SH-SY5Y (cell line): ENCODE data around the gene SASH3.

ENCODE experiments used
- GATA2 ChIP-seq: IDR thresholded peaks from 2 replicates; pipeline ENCODE4 v1.6.1; 2011; ENCODE audit warnings: mild to moderate bottlenecking, low read depth, low read length
- GATA3 ChIP-seq: IDR thresholded peaks from 2 replicates; pipeline ENCODE4 v1.6.1; 2011; ENCODE audit warnings: low read depth, mild to moderate bottlenecking, low read length, moderate library complexity

DNA sequence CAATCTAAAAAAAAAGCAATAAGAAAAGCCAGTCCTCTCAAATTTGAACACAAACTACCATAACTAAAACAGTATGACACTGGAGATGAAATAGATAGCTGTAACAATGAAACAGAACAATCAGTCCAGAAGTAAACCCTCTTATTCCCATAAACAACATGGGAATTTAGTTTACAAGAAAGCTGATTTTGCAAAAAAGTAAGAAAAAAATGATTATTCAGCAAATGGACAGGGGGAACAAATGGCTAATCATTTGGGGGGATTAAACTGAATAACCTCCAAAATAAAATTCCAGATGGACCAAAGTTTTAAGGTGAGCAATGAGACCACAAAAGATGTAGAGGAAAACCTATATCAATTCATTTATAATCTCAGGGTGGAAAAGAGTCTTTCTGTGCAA lies 16.1 kb upstream of the SASH3 start:
- TF ChIP-seq GATA3 (no peak), GATA2 (no peak)
